NCI-H345 treated with DMSO at 0.1 percent for 48 hours (cell line): Measurements from ENCODE around the gene SEMA3G.

Source experiments
- DNase-seq: peaks from one replicate; lab custom pipeline; 2025; ENCODE audit not compliant: unreplicated experiment; lab: John Stamatoyannopoulos, UW

Gene SEMA3G

GRCh38 chr3:52396907-52397591, 47.9 kb downstream of the SEMA3G start:
- no peak for DNase-seq

DNA sequence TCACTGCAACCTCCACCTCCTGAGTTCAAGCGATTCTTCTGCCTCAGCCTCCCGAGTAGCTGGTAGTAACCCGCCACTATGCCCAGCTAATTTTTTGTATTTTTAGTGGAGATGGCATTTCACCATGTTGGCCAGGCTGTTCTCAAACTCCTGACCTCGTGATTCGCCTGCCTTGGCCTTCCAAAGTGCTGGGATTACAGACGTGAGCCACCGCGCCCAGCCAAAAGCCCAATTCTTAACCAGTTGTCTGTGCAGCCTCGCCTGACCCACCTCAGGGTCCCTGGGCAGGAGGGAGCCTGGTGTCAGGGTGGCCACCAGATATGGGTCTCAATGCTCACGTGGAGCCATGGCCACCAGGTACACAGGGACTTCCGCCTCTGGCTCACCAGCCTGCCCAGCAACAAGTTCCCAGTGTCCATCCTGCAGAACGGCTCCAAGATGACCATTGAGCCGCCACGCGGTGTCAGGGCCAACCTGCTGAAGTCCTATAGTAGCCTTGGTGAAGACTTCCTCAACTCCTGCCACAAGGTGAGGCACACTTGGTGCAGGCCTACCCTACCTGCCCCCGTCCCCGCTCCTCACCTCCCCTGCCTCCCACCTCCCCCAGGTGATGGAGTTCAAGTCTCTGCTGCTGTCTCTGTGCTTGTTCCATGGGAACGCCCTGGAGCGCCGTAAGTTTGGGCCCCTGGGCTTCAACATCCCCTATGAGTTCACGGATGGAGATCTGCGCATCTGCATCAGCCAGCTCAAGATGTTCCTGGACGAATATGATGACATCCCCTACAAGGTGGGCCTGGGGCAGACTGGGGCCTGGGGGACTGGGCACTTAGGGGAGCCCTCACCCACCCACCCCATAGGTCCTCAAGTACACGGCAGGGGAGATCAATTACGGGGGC, 48.6 kb downstream of the SEMA3G start:
- no peak for DNase-seq

DNA sequence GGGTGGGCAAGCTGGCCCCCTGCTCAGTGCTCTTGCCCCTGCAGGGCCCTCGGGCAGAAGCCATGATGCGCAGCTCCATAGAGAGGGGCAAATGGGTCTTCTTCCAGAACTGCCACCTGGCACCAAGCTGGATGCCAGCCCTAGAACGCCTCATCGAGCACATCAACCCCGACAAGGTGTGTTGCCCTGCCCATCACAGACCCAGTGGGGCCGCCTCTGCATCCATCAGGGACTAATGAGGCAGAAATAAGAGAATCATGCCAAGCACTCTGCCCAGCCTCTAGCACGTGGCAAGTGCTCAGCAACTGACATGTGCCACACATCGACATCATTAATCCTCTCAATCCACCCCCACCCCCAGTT, 49.4 kb downstream of the SEMA3G start:
- no peak for DNase-seq

GRCh38 chr3:52394751-52395502, 50.0 kb downstream of the SEMA3G start:
- no peak for DNase-seq

DNA sequence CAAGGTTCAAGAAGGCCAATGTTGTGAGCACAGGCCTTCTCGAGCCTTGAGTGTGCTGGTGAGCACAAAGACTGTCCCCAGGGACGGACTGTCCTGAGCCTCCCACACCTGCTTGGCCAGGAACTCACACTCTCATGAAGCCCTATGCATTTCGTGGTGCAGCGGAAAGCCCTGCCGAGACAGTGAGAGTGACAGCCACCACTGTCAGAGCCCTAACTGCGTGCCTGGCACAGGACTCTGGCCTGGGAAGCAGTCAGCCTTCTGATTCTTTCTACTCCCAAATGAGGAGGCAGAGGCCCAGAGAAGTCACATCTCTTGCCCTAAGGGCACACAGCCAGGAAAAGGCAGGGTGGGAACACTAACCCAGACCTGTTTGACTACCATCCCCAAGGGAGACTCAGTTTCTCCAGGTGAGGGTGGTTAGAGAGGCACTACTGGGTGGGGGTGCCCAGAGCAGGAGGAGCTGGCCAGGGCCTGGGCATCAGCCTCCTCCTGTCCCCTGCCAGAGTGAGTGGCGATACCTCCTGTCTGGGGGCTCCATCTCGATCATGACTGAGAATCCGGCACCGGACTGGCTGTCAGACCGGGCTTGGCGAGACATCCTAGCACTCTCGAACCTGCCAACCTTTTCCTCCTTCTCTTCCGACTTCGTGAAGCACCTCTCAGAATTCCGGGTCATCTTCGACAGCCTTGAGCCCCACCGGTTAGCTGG, 50.8 kb downstream of the SEMA3G start:
- no peak for DNase-seq

- DNase-seq = peak; percentile 17
Observed at GRCh38 chr3:52393131-52393807, 51.6 kb downstream of the SEMA3G start.

DNA sequence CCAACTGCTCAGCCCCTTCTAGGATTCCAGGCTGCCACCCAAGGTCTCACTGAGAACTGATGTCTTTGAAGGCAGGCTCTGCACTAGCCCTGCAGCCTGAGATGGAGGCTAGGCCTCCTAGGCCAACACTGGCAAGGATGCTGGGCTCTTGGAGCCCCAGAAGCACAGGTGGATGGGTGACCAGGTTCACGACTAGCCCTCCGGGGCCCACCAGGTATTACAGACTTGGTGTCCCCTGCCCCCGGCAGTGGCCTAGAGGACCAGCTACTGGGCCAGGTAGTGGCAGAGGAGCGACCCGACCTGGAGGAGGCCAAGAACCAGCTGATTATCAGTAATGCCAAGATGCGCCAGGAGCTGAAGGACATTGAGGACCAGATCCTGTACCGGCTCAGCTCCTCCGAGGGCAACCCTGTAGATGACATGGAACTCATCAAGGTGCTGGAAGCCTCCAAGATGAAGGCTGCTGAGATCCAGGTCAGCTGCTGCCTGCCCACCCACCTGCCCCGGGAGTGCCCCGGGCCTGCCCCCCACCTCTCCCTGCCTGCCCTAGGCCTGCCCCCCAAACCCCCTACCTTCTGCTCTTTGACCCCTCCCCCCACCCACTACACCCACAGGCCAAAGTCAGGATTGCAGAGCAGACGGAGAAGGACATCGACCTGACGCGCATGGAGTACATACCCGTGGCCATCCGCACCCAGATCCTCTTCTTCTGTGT, 52.5 kb downstream of the SEMA3G start:
- no peak for DNase-seq

DNA sequence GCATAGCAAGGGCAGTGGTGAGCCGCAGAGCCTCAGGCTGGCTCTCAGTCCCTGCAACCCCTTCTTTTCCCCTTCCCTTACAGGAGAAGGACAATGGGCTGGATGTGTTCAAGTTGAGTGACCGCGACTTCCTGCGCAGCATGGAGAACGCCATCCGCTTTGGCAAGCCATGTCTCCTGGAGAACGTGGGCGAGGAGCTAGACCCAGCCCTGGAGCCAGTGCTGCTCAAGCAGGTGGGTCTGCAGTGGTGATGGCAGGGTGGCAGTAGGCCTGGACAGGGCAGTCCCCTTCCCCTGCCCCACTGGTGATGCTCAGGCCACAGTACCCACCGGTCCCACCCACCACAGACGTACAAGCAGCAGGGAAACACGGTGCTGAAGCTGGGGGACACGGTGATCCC, 53.8 kb downstream of the SEMA3G start:
- DNase-seq = no peak

DNA sequence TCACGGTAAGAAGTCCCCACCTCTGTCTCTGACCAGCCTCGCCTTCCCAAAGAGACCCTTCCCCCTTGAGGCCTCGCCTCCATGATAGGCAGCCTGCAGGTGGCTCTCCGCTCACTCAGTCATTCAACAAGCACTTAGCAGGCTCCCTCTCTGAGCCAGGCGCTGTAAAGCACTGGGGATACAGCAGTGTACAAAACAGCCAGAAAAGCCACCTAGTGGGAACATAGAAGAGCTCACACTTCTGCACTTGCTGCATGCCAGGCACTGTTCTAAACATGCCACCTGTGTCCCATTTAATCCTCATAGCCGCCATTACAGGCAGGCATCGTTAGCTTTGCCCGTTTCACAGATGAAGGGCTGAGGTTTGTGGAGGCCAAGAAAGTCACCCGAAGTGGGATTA, 56.0 kb downstream of the SEMA3G start:
- DNase-seq = no peak

- DNase-seq = no peak
Observed at GRCh38 chr3:52388348-52388821, 56.5 kb downstream of the SEMA3G start.

DNA sequence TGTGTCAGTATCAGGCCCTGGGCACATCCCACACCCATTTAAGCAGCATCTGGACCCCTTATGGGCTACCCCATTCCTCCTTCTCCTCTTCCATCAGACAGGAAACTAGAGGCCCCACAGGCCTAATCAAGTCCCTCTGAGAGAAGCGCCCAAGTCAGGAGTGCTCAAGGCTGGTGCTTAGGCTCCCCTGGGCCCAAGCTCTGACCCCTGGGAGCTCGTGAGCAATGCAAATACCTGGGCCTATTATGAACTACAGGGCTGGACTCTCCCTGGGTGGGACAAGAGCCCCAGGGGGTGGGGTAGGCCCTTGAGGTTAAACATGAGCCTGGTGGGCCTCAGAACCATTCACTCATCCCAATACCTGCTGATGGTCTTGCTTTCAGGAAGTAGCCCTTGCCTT, 57.4 kb downstream of the SEMA3G start:
- no peak for DNase-seq

DNA sequence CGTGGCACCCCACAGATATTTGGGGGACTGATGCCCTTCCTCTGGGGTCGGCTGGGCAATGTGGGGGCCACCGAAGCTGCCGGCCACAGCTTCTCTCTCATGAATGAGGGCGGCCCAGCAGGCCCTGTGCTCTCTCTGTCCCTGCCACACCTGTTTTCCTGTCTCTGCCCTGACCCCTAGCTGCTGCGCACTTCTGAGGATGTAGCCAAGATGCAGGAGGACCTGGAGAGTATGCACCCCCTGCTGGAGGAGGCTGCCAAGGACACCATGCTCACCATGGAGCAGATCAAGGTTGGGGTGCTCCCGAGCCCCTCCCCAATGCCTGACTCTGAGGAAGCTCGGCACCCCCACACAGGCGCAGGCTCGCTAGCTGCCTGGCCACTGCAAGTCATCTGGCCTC, 59.7 kb downstream of the SEMA3G start:
- DNase-seq = no peak

GRCh38 chr3:52384019-52384761, 60.7 kb downstream of the SEMA3G start:
- no peak for DNase-seq

DNA sequence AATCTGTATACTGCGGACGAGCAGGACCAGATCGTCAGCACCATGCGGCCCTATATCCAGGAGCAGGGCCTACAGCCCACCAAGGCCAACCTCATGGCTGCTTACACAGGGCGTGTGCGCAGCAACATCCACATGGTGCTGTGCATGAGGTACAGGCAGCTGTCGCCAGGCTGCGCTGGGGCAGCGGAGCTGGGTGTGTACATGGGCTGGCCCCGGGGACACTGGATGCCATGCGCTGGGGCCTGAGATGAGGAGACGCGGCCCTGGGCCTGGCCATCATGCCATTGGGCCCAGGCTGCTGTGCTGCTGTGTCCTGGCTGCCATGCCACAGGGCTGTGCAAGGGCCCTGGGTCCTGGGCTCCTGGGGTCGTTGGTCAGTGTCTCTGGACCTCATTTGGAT, 61.5 kb downstream of the SEMA3G start:
- no peak for DNase-seq
